GM19240 (cell line): Measurements from ENCODE around the gene WBP1L.
"Not testable (repeated sequence)": the region's sequence is repeated elsewhere in the genome, so short reads cannot be mapped to it uniquely, and the experiment has no call there.

Experiments used
- DNase-seq: peaks from one replicate; pipeline ENCODE4 v3.0.0; 2011; ENCODE audit warnings: low spot score; ENCODE audit not compliant: insufficient read length

The WBP1L gene

GRCh38 chr10:102758240-102758932 is 14.6 kb downstream of the WBP1L start:
- no peak for DNase-seq

- DNase-seq: not testable (repeated sequence)
These were observed 15.2 kb downstream of the WBP1L start for GRCh38 chr10:102758933-102759262.

- no peak for DNase-seq
These were observed 15.9 kb downstream of the WBP1L start for GRCh38 chr10:102759497-102760210.

- no peak for DNase-seq
These were observed 18.2 kb downstream of the WBP1L start for GRCh38 chr10:102761981-102762380.

GRCh38 chr10:102762401-102763015 is 18.8 kb downstream of the WBP1L start:
- no peak for DNase-seq

- no peak for DNase-seq
These were observed 19.4 kb downstream of the WBP1L start for GRCh38 chr10:102763037-102763607.

- DNase-seq: no peak
These were observed 20.9 kb downstream of the WBP1L start for GRCh38 chr10:102764470-102765161.

- no peak for DNase-seq
These were observed 21.6 kb downstream of the WBP1L start for GRCh38 chr10:102765336-102765735.

- no peak for DNase-seq
These were observed 23.8 kb downstream of the WBP1L start for GRCh38 chr10:102767428-102768160.

GRCh38 chr10:102769375-102770107 is 25.8 kb downstream of the WBP1L start:
- DNase-seq: no peak

- DNase-seq: no peak
These were observed 26.3 kb downstream of the WBP1L start for GRCh38 chr10:102770108-102770482.

GRCh38 chr10:102770792-102771191 is 27.0 kb downstream of the WBP1L start:
- DNase-seq: no peak

- DNase-seq: no peak
These were observed 29.6 kb downstream of the WBP1L start for GRCh38 chr10:102773320-102773719.

GRCh38 chr10:102773986-102774385 is 30.2 kb downstream of the WBP1L start:
- no peak for DNase-seq

GRCh38 chr10:102775201-102775934 is 31.6 kb downstream of the WBP1L start:
- DNase-seq: no peak

- DNase-seq: no peak
These were observed 32.4 kb downstream of the WBP1L start for GRCh38 chr10:102775935-102776669.

- no peak for DNase-seq
These were observed 33.2 kb downstream of the WBP1L start for GRCh38 chr10:102776779-102777456.

GRCh38 chr10:102777711-102778453 is 34.1 kb downstream of the WBP1L start:
- DNase-seq: no peak
